ENCODE results near the gene MAP7D2. TPM values are rescaled to one million over a fixed set of nuclear protein-coding genes. Genes with fewer than 3 reads are reported as not detected.
"Not testable (repeated sequence)": the region's sequence is repeated elsewhere in the genome, so short reads cannot be mapped to it uniquely, and the experiment has no call there.

MAP7D2 gene
- 0.23 TPM for polyA plus RNA-seq

DNA sequence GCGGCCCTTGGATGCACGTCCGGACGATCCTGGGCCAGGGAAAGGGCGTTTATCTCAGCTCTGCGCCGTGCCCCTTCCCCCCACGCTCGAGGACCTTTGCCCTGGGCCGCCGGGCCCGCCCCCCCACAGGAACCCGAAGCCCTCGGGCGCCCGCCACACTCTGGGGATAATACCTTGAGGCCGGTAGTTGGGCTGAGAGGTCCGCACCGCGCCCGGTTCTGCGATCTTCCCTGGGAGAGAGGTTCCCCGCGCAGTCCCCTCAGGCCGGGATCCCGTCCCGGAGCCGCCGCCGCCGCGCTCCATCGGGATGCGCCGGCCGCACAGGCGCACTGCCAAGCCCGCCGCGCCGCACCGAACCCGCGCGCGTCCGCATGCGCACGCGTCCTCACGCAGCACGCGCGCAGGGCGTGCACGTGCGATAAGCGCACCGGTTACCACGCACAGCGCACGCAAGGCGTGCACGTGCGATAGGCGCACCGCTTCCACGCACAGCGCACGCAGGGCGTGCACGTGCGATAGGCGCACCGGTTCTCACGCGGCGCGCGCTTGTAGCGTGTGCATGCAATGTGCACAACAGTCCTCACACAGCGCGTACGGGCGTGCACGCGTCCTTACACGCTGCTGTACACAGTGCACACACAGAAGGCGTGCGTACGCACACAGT lies at the start of gene MAP7D2:
Gene MAP7D2, minus strand, starts transcription at position 331 of the 664 bp plus-strand sequence. Its CDS starts 28 bp downstream, at position 303.
- no peak within 1 kb of the TSS for H3K27ac Mint-ChIP-seq

GRCh38 chrX:20162516-20162915 lies 45.8 kb upstream of the MAP7D2 start:
- H3K4me3 Mint-ChIP-seq, H3K36me3 Mint-ChIP-seq, H3K27ac Mint-ChIP-seq, H3K9me3 Mint-ChIP-seq, H3K4me1 Mint-ChIP-seq, H3K27me3 Mint-ChIP-seq: not testable (repeated sequence)

More for the DNA sequence above, at the start of gene MAP7D2:
- peaks cover 3 to 5% (median 4%) of the 10 kb centered on the region in 3 donors for H3K4me1 Mint-ChIP-seq
- peaks cover 2% of the 10 kb centered on the region for H3K36me3 Mint-ChIP-seq
- H3K4me3 Mint-ChIP-seq: peak within 1 kb of the TSS in 1 of 4 donors; percentile 58
- no peaks in the 10 kb centered on the region for H3K9me3 Mint-ChIP-seq
- H3K27me3 Mint-ChIP-seq: peaks cover 11% of the 10 kb centered on the region

GRCh38 chrX:20159797-20160385 lies 43.2 kb upstream of the MAP7D2 start:
- peaks cover 3% of the 10 kb centered on the region for H3K27me3 Mint-ChIP-seq
- H3K4me1 Mint-ChIP-seq: peaks cover 0 to 4% (median 0%) of the 10 kb centered on the region in 3 donors
- no peak overlapping the region for H3K4me3 Mint-ChIP-seq
- no peak overlapping the region for H3K27ac Mint-ChIP-seq
- H3K9me3 Mint-ChIP-seq: no peaks in the 10 kb centered on the region
- peaks cover 2% of the 10 kb centered on the region for H3K36me3 Mint-ChIP-seq

DNA sequence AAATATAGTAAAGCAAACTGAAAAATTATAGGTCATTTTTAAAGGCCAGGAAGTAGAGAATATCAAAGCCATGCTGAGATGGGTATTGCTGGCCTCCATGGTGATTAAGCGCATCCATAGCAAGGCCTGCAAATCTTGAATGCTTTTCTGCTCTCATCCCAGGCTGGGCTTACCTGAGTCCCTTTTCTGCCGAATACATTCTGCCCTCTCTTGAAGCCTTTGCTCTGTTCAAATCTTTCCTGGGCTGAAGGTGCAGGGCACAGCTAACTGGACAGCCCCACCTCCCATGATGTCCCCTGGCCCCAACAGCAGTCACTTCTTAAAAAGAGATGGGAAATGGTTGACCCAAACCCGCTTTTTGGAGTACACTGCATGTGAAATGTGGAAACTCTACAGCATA lies 35.0 kb upstream of the MAP7D2 start:
- H3K4me1 Mint-ChIP-seq: peaks cover 0 to 4% (median 0%) of the 10 kb centered on the region in 3 donors
- no peaks in the 10 kb centered on the region for H3K27me3 Mint-ChIP-seq
- no peak overlapping the region for H3K27ac Mint-ChIP-seq
- H3K4me3 Mint-ChIP-seq: no peak overlapping the region
- peaks cover 1% of the 10 kb centered on the region for H3K36me3 Mint-ChIP-seq
- H3K9me3 Mint-ChIP-seq: no peaks in the 10 kb centered on the region

DNA sequence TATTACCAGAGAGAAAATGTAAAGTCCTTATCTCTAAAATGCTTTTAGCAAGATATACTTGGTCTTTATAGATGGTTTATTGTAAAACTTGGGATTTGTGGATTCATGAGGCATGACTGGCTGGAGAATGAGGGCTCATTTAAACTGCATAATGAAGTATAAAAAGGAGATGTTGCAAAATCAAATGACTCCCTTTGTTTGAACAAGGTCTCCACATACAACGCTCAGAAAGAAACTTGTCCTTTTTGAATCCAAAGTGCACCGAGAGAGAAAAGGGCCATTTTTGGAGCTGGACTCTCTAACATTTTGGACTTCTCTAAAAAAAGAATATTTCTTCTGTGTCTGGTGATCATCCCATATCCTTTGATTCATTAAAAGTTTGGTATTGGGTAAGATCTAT lies 32.6 kb upstream of the MAP7D2 start:
- H3K4me3 Mint-ChIP-seq: no peak overlapping the region
- peaks cover 1% of the 10 kb centered on the region for H3K36me3 Mint-ChIP-seq
- peaks cover 0 to 2% (median 0%) of the 10 kb centered on the region in 3 donors for H3K9me3 Mint-ChIP-seq
- H3K4me1 Mint-ChIP-seq: peaks cover 0 to 5% (median 4%) of the 10 kb centered on the region in 3 donors
- H3K27ac Mint-ChIP-seq: no peak overlapping the region
- H3K27me3 Mint-ChIP-seq: no peaks in the 10 kb centered on the region

- peaks cover 0 to 9% (median 4%) of the 10 kb centered on the region in 3 donors for H3K4me1 Mint-ChIP-seq
- peaks cover 0 to 2% (median 0%) of the 10 kb centered on the region in 3 donors for H3K9me3 Mint-ChIP-seq
- H3K4me3 Mint-ChIP-seq: peak overlapping the region in 2 of 4 donors; percentile 46 to 52
Observed at GRCh38 chrX:20147561-20147960, 30.9 kb upstream of the MAP7D2 start.

GRCh38 chrX:20144491-20144890 lies 27.8 kb upstream of the MAP7D2 start:
- Mint-ChIP-seq H3K4me1 (peaks cover 14 to 22% (median 15%) of the 10 kb centered on the region in 3 donors), H3K9me3 (peaks cover 0 to 2% (median 0%) of the 10 kb centered on the region in 3 donors), H3K36me3 (no peaks in the 10 kb centered on the region), H3K4me3 (no peak overlapping the region), H3K27ac (no peak overlapping the region), H3K27me3 (no peaks in the 10 kb centered on the region)

More at GRCh38 chrX:20147561-20147960, 30.9 kb upstream of the MAP7D2 start:
- Mint-ChIP-seq H3K27me3 (no peaks in the 10 kb centered on the region), H3K27ac (peak overlapping the region in 1 of 3 donors; percentile 37), H3K36me3 (peaks cover 1% of the 10 kb centered on the region)

- Mint-ChIP-seq H3K9me3 (peaks cover 0 to 2% (median 0%) of the 10 kb centered on the region in 3 donors), H3K36me3 (peaks cover 1% of the 10 kb centered on the region), H3K27ac (no peak overlapping the region), H3K27me3 (no peaks in the 10 kb centered on the region), H3K4me3 (peak overlapping the region in 1 of 4 donors; percentile 77), H3K4me1 (peaks cover 20 to 28% (median 22%) of the 10 kb centered on the region in 3 donors)
Observed at GRCh38 chrX:20143561-20143960, 26.9 kb upstream of the MAP7D2 start.

- Mint-ChIP-seq H3K27me3 (no peaks in the 10 kb centered on the region), H3K4me3 (peak overlapping the region; percentile 60 to 88 (median 76)), H3K36me3 (peaks cover 1% of the 10 kb centered on the region), H3K4me1 (peaks cover 22 to 28% (median 22%) of the 10 kb centered on the region in 3 donors), H3K9me3 (peaks cover 0 to 2% (median 0%) of the 10 kb centered on the region in 3 donors), H3K27ac (peak overlapping the region in 2 of 3 donors; percentile 27 to 43)
Observed at GRCh38 chrX:20143111-20143510, 26.4 kb upstream of the MAP7D2 start.

- Mint-ChIP-seq H3K27me3 (no peaks in the 10 kb centered on the region), H3K4me1 (peaks cover 22 to 28% (median 28%) of the 10 kb centered on the region in 3 donors), H3K4me3 (peak within 1 kb of the TSS; percentile 91 to 97 (median 94))
Observed at GRCh38 chrX:20141281-20142220, 24.8 kb upstream of the MAP7D2 start, which contains the start of gene EIF1AX. Gene EIF1AX, minus strand, starts transcription at chrX:20141838. Its CDS starts 198 bp downstream, at chrX:20141640.

DNA sequence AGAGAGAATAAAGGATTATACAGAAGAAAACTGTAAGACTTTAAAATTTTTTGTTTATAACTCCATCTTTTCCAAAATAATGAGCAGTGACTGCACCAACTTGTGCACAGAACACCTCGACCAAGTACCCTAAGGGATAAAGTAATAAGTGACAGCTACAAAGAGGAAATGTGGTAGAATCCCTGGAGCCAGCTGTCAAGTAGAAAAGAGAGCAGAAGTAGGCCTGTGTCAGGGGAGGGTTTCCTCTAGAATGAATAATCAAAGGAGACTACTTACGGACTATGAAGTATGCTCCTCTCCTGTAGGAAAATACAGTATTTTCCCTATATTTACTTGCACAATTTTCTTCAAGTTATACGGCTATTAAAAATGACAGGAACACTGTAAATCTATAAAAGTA lies 23.7 kb upstream of the MAP7D2 start:
- peak overlapping the region; percentile 78 to 96 (median 94) for H3K27ac Mint-ChIP-seq
- H3K36me3 Mint-ChIP-seq: peaks cover 1% of the 10 kb centered on the region
- peaks cover 29 to 33% (median 33%) of the 10 kb centered on the region in 3 donors for H3K4me1 Mint-ChIP-seq
- H3K9me3 Mint-ChIP-seq: peaks cover 0 to 2% (median 0%) of the 10 kb centered on the region in 3 donors
- H3K27me3 Mint-ChIP-seq: no peaks in the 10 kb centered on the region
- peak overlapping the region; percentile 91 to 97 (median 94) for H3K4me3 Mint-ChIP-seq

More at GRCh38 chrX:20141281-20142220, 24.8 kb upstream of the MAP7D2 start, which contains the start of gene EIF1AX:
- H3K27ac Mint-ChIP-seq: peak within 1 kb of the TSS; percentile 78 to 96 (median 94)
- peaks cover 1% of the 10 kb centered on the region for H3K36me3 Mint-ChIP-seq
- H3K9me3 Mint-ChIP-seq: peaks cover 0 to 2% (median 0%) of the 10 kb centered on the region in 3 donors

GRCh38 chrX:20139966-20140365 lies 23.3 kb upstream of the MAP7D2 start:
- Mint-ChIP-seq H3K27me3 (no peaks in the 10 kb centered on the region), H3K27ac (peak overlapping the region; percentile 16 to 96 (median 78)), H3K4me3 (peak overlapping the region; percentile 91 to 97 (median 94)), H3K4me1 (peaks cover 27 to 33% (median 33%) of the 10 kb centered on the region in 3 donors), H3K9me3 (peaks cover 0 to 1% (median 0%) of the 10 kb centered on the region in 3 donors), H3K36me3 (peaks cover 1% of the 10 kb centered on the region)

DNA sequence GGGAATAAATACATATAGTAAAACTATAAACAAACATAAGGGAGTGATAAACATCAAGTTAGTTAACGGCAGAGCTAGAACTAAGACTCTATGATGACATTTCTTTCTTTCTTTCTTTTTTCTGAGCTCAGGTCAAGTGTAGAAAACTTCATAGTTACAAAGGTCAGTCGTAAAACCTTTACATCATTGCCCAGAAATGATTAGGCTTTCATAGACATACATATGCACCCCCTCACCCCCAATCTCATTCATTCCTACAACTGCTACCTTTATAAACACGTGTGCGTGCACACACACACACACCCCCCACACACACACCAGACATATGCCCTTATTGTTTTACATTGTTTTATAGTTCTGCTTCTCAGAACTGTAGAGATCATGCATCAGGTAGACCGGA lies 19.2 kb upstream of the MAP7D2 start:
- peaks cover 23 to 35% (median 33%) of the 10 kb centered on the region in 3 donors for H3K4me1 Mint-ChIP-seq
- no peaks in the 10 kb centered on the region for H3K9me3 Mint-ChIP-seq
- H3K4me3 Mint-ChIP-seq: peak overlapping the region in 1 of 4 donors; percentile 27
- H3K36me3 Mint-ChIP-seq: peaks cover 1% of the 10 kb centered on the region
- no peaks in the 10 kb centered on the region for H3K27me3 Mint-ChIP-seq
- peak overlapping the region; percentile 7 to 14 (median 10) for H3K27ac Mint-ChIP-seq

DNA sequence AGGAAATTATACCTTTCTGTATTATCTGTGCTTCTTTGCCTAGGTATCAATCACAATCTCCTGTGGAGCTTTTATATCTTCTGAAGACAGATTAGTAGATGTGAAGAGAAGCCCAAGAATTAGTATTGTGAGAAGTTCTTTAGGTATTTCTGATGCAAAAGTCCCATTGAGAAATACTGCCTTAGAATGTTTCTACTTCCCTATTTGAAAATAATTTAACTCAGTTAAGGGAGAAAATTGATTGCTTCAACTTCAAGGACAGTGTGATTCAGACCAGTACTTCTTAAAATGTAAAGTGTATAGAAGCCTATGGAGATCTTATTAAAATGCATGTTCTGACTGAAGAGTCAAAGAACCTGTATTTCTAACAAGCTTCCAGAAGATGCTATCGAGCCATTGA lies 16.0 kb upstream of the MAP7D2 start:
- Mint-ChIP-seq H3K27me3 (no peaks in the 10 kb centered on the region), H3K9me3 (no peaks in the 10 kb centered on the region), H3K4me3 (peak overlapping the region in 1 of 4 donors; percentile 14), H3K36me3 (no peaks in the 10 kb centered on the region), H3K27ac (no peak overlapping the region), H3K4me1 (peaks cover 4 to 15% (median 12%) of the 10 kb centered on the region in 3 donors)
